ENCODE data around the gene CCL19. TPM values are rescaled to one million over a fixed set of nuclear protein-coding genes. Genes with fewer than 3 reads are reported as not detected.

CCL19 gene
- total RNA-seq, 1 experiment from 2014 or later: not detected

DNA sequence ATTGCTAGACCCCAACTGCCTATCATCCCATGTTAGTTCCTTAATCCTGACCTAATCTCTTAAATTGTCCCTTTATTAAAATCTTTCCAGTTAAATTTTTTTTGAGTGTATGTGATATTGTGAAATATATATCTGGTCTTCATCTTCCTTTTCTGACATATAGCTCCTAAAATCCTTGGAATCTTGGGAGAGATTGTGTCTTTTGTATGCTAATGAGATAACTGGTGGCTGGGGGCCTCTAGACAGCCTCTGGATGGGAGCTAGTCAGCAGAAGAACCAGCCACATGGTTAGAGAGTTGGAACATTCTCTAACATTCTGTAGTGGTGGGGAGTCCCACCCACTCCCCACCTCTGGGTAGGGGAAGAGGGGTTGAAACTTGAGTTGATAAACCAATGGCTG lies 3.7 kb upstream of the CCL19 start:
- no peak for DNase-seq (ENCODE audit: low read depth)

DNA sequence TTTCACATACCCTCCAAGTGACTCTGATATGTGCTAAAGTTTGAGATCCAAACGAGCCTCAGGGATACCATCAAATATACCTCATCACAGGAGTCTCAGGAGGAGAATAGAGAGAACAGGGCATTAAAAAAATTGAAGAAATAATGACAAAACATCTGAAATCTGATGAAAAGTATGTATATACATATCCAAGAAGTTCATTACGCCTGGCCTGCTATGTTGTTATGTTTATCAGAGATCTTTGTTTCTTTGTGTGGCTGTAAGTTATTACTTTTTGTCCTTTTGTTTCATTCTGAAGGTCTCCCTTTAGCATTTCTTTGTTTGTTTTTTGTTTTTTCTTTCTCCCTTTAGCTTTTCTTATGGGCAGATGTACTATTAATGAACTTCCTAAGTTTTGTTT lies 2.5 kb upstream of the CCL19 start:
- DNase-seq (ENCODE audit: low read depth): no peak

DNA sequence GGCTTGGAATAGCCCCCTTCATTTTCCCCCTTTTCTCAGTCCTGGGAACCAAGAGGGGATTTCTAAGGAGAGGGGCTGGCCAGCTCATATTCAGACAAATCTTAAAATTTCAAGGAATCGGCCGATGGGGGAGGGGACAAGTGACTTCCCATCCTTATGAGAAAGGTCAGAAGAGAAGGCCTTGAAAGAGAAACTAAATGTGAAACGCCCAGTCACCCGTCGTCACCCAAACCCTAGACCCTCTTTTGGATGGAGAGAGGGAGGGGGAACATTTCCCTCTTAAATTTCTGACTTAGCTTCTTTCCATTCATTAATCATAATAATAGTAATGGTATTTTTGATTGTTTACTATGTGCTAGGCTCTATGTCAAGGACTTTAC lies 850 bp upstream of the CCL19 start:
- no peak for DNase-seq (ENCODE audit: low read depth)

DNA sequence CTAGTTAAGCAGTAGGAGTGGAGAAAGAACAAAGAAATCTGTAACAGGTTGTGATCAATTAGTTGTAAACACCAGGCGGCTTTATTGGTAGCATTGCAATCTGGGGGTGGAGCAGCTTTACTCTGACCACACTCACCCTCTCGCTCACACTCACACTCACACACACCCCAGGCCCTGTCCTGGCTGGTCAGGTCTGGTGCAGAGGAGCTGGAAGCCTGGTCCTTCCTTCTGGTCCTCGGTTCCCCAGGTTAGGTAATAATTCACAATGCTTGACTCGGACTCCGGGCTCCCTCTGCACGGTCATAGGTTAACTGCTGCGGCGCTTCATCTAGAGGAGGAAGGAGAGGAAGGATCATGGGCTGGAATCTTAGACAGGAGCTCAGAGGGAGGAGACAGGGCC lies 1.6 kb downstream of the CCL19 start:
- no peak for DNase-seq (ENCODE audit: low read depth)

DNA sequence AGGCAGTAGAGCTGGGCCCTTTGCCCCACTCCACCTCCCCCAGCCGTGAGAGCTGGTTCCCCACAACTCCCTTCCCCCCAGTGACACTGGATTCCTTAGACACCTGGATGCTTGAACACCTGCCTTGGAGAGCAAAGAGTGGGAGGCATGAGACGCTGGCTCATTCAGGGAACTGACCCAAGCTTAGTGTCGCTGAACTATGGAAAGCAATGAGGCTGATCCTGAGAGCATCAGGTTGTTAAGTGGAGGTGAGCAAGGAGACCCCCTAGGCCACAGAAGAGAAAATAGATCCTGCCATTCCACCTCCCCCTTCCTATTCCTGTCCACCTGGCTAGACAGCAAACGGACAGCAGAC lies 2.0 kb downstream of the CCL19 start:
- no peak for DNase-seq (ENCODE audit: low read depth)

DNA sequence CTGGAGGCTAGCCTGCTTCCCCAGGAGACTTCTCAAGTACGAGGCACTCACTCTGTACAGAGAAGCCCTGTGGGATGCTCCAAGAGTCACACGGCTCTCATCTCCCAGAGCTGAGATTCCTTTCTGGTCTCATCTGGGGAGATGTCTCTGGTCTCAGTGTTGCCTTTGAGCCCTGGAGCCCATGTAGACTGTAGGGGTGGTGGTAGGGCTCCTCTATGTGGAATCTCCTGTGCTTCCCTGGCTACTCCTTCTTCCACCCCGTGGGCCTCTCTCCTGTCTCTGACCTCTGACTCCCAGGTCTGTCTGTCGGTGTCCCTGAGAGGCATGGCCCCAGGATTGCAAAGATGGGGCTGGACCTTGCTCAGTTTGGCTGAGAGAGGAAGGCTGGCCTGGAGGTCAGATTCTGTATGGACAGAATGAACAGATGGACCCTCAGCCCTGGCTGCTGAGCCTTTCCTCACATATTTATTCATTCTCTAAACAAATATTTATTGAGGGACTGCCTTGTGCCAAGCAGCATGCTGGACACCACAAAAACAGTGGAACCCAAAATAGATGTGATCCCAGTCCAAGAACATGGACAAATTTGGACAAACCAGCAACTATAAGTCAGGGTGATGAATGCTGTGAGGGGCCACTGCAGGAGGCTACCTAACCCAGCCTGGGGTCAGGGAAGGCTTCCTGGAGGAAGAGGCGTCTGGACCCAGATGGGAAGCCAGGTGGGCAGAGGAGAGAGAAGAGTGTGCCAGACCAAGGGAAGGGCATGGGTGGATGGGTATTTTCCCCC lies 2.6 kb downstream of the CCL19 start:
- no peak for DNase-seq (ENCODE audit: low read depth)

DNA sequence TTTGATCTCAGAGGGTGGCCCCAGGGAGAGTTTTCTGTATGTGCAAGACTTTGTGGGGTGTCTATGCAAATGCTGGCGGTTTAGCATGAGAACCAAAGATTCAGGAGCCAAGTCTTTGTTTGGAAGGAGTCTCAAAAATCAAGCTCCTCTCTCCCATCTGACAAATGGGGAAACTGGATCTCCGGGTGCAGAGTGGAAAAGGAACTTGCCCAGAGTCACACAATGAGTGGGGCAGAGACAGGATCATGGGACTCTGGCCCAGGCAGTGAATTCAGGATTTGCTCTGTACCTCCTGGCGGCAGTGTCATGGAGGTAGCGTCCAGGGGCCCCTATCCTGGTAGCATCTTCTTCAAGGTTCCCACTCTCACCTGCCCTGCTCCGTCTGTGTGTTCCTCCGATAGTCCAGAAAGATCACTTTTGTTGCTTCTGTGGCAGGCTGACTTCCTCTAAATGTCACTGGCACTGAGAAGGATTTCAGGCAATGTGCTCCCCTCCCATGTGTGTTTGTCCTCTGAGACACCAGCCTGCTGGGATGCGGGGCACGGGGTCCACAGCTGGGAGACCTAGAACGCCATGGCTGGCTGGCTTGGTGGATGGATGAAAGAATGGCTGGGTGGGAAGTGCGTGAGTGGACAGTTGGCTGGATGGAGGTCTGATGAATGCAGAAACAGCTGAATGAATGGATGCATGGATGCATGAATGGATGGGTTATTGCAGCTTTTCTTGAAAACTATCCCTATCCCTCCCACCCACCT lies 3.6 kb downstream of the CCL19 start:
- DNase-seq (ENCODE audit: low read depth): no peak

DNA sequence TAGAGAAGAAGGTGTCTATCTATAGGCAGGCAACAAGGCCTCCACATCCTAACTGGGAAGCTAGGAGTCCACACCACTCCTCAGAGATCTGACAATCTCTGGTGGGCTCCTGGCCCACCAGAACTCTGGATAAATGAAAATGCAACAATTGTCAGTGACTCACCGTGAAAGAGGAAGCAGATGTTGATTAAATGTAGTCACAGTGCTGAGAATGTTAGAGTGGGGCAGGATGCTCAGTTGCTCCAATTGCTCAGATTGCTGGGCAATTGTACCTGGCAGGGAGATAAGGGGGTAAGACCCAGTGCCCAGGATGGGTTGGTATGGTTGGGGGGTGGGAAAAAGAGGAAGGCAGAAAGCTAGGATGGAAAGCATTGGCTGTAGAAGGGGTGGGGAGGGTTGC lies 4.3 kb downstream of the CCL19 start:
- DNase-seq (ENCODE audit: low read depth): no peak

DNA sequence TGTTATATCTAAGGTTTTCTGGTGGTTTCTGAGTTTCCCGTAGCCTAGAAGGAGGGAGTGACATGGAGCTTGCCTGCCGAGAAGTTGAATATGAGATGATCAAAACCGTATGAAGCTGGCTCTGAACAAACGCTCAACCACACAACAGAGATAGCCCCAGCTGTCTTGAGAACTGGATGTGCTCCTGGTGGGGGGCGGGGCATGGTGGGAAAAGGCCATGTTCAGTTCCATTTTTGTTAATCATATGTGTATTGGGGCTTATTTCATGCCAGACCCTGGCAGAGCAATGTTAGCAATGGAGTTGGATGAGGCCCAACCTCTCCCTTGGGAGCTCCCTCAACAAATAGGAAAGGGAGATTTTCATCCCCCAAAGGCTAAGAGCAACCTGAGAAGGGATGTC lies 4.8 kb downstream of the CCL19 start:
- DNase-seq (ENCODE audit: low read depth): no peak

DNA sequence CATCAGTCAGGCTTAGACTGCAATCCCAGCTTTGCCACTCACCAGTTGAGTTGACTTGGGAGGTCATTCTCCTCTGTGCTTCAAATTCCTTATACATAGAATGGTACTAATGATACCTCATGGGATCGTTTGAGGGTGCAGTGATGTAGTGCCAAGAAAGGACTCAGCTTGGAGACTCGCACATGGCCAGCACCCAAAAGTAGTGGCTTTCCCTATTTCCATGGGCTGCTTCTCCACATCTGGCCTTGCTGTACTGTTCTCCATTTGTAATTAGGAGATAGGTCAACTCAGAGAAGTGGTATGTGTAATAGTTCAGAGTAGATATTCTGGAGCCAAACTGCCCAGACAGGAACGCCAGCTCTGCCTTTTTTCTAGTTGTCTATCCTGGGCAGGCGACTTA lies 5.5 kb downstream of the CCL19 start:
- DNase-seq (ENCODE audit: low read depth): no peak

DNA sequence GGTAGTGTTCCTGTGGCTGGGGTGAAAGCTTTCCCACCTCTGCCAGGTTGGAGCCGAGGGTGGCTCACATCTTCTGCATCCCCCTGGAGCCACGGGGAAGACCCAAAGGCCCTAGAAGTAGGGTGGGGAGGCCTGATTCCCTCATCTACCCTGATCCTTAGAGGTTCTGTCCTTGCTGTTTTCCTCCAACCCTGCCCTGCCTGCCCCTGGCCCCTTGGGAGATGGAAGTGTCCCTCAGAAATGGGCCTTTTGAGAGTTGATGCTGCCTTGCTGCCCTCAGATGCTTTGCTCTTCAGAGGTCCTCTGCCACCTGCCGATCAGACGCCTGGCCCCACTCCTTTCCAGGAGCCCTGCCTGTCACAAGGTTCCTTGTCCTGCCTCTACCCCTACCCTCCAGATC lies 6.3 kb downstream of the CCL19 start:
- DNase-seq (ENCODE audit: low read depth): no peak

DNA sequence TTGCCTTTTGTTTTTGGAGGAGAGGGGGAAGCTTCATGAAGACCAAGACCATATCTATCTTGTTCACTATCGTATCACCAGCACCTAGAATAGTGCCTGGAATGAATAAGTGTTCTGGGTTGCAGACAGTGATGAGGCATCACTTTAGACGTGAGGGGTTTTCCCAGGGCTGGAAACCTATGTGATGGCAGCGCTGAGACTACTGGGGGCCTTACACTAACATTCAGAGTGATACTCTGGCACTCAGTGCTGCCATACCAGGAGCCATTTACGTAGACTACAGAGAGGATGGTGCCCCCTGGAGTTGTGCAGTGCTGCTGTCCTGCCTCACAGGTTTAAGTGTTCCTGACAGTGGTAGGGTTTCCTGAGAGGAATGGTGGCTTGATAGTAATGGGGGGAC lies 6.9 kb downstream of the CCL19 start:
- no peak for DNase-seq (ENCODE audit: low read depth)

DNA sequence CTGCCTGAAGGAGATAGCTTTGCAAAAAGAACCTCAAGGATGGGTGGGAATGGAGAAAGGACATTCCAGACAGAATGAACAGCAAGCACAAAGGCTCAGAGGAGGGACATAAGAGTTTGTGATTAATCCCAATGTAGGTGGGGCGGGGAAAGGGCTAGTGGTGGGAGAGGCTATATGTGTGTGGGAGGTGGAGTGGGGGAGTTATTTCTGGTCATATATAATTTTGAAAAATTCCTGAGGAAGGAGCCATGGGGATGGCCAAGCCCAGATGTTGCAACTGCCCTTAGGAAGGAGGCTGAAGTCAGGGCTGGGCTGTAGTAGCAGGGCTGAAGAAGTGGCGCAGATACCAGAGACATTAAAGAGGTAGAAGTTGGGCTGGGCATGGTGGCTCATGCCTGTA lies 15.2 kb downstream of the CCL19 start:
- DNase-seq (ENCODE audit: low read depth): no peak

DNA sequence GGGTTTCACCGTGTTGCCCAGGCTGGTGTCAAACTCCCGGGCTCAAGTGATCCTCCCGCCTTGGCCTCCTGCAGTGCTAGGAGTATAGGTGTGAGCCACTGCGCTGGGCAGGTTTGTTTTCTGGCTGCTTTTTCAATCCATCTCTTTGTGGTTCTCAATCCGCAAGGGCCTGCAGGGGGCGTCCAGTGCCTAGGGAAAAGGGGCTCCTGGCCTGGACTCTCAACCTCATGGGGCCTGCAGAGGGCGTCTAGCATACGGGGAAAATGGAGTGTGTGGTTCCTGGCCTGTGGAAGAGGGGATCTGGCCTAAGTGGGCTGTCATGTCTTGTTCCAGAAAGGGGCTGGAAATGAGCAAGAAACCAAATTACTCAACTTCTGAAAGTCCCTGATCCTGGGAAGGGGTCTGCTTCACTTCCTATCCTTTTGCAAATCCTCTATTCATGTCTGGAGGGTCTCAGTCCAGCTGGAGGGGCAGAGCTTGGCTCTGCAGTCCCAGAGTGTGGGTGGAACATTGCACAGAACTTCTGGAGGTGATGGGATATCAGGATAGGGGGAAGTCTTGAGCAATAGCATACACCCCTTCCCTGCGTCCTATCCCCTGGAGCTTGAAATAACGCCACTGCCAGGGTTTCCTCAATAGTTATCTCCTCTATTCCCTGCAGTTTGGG lies 15.9 kb downstream of the CCL19 start:
- peak; percentile 30 for DNase-seq (ENCODE audit: low read depth)

DNA sequence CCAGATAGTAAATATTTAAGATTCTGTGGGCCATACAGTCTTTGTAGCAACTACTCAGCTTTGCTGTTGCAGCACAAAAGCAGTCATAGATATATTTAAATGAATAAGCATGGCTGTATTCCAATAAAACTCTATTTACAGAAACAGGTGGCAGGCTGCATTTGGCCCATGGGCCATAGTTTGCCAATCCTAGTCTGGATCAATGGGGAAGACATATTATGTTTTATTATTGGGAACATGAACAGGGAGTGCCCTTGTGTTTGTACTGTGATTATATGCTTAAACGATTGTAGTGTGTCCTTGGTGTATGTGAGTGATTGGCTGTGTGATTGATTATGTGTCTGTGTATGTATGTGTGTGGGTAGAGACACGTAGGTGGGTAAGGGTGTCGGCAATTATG lies 16.6 kb downstream of the CCL19 start:
- DNase-seq (ENCODE audit: low read depth): no peak

DNA sequence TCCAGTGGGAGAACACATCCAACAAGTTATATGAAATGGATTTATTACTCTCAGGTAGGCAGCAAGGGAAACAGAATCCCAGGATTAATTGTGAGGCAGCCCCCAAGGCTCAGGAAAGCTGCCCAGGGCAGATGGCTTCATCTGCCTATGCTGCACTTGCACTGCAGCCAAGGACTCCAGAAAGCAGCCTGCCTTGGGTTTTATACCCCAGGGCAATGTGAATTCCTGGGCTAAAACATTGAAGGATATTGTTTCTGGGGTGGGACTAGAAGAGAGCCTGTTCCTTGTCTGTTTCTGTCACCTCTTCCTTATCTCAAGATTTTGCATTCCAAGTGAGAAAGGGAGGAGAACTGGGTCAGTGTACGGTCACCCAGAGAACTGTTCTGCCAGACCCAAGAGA lies 19.8 kb downstream of the CCL19 start:
- DNase-seq (ENCODE audit: low read depth): no peak

DNA sequence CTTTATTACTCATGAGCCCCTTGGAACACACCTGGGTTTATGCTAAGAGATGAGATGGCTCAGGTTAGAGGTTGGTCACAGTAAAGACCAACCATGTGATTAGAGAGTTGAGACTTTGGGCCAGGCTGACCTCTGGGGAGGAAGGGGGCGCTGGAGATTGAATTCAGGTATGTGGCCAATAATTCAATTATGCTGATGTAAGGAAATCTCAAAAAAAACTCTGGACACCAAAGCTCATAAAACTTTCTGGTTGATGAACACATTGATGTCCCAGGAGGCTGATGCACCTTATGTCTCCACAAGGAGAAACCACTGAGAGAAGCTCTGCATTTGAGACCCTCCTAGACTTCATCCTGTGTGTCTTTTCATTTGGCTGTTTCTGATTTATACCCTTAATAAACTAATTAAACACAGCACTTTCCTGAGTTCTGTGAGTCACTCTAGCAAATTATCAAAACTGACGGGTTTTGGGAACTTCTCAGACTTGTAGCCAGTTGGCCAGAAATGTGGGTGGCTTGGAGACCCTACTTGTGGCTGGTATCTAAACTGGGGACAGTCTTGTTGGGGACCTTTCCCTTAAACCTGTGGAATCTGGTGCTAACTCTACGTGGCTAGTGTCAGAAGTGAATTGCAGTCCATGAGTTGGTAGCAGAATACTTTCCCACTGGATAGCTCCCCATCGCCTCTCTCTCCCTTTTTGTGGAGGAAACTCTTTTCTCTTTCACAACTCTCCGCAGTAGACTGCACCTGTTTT lies 21.1 kb downstream of the CCL19 start:
- DNase-seq (ENCODE audit: low read depth): no peak

DNA sequence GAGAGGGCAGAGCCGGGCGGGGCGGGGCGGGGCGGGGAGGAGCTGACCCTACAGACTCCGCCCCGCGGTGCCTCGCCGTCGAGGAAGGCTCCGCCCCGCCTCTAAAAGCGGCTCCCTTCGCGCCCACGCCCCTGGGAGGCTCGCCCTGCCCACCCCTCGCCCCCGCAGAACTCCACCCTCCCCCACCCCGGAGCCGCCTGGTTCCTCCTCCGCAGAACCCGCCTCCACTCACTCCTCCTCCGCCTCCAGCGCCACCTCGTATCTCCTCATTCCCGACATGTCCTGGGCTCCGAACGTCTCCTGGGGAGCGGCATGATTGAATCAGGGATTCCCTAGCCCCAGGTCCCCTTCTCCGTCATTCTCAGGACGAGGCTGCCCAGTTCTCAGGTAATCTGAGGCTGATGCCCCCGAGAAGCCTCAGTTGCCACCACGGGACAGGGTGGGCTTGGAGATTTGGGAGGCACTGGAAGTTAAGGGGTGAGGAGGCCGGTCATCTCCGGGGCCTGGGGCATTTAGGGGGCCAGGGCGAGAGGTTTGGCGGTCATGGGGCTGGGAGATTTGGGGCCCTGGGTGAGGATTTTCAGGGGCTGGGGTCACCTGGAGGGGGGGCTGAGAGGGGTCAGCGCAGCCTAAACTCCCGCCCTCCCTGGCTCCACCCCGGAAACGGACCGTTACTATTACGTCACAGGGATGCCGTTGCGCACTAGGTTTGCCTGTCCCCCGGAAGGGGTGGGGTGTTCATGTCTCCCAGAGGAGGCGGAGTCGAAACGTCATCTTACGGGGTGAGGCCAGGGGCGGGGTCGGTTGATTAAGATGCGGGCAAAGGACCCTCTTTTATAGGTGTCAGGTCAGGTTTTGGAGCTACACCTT lies 25.5 kb downstream of the CCL19 start:
- peak; percentile 93 for DNase-seq (ENCODE audit: low read depth)

DNA sequence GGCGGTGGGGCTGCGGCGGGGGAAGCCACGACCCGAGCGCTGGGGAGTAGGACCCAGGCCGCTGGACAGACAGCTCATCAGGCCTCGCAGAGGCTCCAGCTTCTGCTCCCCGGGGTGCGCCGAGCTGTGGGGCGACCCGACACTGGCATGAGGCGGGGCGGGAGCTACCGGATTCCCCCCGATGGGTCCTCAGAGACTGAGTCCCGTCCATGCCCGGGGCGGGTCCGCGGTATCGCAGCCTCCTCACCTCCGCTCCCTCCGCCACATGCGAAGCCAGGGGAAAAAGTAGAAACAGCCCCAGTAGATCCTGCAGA lies 26.1 kb downstream of the CCL19 start:
- DNase-seq (ENCODE audit: low read depth): no peak

DNA sequence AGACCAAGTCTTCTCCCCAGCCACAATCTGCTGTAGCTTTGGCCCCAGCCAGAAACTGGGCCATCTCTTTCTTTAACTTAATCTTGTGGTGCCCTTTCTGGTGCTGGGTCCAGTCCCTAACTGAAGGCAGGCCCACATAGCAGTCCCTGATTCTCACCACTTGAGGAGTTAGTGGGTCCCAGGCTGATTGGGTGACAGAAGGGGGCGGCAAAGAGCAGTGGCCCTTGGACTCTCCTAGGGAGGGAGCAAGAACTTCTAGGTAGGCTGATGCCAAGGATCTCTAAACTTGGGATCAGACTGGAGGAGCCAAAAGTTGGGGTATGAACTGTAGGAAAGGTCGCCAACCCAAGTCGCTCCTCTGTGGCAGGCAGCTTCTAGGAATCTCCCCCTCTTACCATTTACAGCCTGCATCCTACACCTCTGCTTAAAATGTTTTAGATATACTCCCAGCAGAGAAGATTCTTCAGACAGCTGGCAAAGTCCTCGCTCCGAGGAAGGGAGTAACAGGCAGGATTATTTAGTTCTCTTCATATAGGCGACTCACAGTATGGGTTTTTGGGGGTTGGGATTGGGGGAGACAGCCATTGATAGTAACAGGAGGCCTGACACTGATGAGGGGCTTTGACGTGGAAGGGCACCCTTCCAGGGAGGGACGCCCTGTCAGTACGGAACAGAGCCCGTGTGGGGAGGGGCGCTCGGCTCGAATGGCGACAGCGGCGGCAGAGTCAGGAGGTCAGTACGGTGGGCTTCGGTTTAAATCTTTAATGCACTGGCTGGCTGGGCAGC lies 26.6 kb downstream of the CCL19 start:
- peak; percentile 67 for DNase-seq (ENCODE audit: low read depth)

DNA sequence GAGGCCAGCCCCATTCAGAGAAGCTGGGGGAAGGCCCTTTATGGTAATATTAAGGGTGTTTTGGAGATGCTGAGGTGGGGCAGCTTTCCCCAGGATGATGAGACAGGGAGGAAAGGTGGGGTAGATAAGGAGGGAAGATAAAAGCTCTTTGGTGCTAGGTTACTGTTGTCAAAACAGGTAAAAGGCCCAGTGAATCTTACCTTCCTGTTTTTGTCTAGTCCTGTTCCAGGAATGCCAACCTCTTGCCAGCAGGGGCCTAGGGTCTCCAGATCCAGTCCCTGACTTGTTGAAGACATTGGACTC lies 27.8 kb downstream of the CCL19 start:
- no peak for DNase-seq (ENCODE audit: low read depth)
